ENCODE data around the gene PDP2. TPM values are rescaled to one million over a fixed set of nuclear protein-coding genes. Genes with fewer than 3 reads are reported as not detected.

Gene PDP2
- total RNA-seq, 1 experiment from 2014 or later = 28.4 TPM

DNA sequence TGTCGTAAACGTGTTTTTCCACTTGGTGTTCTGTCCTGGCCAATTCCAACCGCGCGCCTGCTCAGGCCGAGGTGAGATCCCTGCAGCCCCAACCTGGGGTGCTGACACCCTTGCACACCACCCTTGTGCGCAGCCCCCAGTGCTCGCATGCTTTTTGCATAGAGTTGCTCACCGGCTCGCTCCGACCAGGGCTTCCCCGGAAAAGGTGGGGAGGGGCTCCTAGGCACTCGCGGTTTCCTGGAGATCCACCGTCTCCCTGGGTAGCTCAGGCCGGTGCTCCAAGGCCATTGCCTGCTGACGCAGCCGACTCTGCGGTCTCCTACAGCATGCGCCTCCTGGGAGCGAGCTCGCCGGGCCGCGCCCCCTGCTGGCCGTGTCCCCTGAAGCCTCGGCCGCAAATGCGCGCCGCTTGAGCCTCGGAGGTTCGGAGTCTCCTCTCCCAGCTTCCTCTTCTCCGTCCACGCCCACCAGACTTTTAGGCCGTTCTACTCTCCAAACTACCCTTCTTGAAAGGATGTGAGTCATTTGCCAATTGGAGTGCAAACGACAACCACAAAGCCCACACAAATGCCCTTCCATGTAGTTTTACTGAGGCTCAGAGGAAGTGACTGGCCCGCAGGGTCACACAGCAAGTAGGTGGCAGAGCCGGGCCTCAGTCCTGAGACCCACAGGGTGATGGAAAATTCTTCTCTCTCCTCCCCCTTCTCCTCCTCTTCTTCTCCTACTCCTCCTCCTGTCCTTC lies 7.2 kb upstream of the PDP2 start:
- Mint-ChIP-seq H3K4me3 (peak overlapping the region; percentile 73), H3K9me3 (no peaks in the 10 kb centered on the region), H3K27ac (peak overlapping the region; percentile 89), H3K36me3 (no peaks in the 10 kb centered on the region), H3K4me1 (peaks cover 14% of the 10 kb centered on the region), H3K27me3 (ENCODE audit: low read depth) (peaks cover 10% of the 10 kb centered on the region)
- DNase-seq (ENCODE audit: low spot score) (peak; percentile 90), ATAC-seq (peak; percentile 91)
- POLR2A ChIA-PET = interaction anchor here (1.1 to 1.5 kb wide), 3 partner anchors 8 to 42 kb away, joined by 3 to 5 read pairs (median 4); partner anchors contain the start of gene NAE1
- CTCF ChIA-PET = interaction anchor here (0.6 to 3.7 kb wide), 41 partner anchors 8 to 467 kb away, joined by 3 to 74 read pairs (median 4); partner anchors contain the start of genes CA7, DYNC1LI2, NAE1 and PDP2
- peak; percentile 50; the same call in 1 of the 2 replicates for TF ChIP-seq CREM (CRISPR knock-in tag; IDR thresholded peaks at IDR 0.05)
- TF ChIP-seq ZNF219 (CRISPR knock-in tag; IDR thresholded peaks at IDR 0.05; ENCODE audit: borderline replicate concordance) = no peak
- peak; percentile 94 for TF ChIP-seq MAX (CRISPR knock-in tag; IDR thresholded peaks at IDR 0.05)
- TF ChIP-seq ZMAT4 (CRISPR knock-in tag; IDR thresholded peaks at IDR 0.05) = no peak
- TF ChIP-seq ETV6 (CRISPR knock-in tag; IDR thresholded peaks at IDR 0.05) = peak; percentile 31; the same call in 1 of the 2 replicates
- TF ChIP-seq, protein P1, sequence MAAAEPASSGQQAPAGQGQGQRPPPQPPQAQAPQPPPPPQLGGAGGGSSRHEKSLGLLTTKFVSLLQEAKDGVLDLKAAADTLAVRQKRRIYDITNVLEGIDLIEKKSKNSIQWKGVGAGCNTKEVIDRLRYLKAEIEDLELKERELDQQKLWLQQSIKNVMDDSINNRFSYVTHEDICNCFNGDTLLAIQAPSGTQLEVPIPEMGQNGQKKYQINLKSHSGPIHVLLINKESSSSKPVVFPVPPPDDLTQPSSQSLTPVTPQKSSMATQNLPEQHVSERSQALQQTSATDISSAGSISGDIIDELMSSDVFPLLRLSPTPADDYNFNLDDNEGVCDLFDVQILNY (CRISPR knock-in tag; IDR thresholded peaks at IDR 0.05) = peak; percentile 62; the same call in 1 of the 2 replicates
- no peak for TF ChIP-seq ZNF281 (CRISPR knock-in tag; IDR thresholded peaks at IDR 0.05)
- TF ChIP-seq ZBTB43 (CRISPR knock-in tag; IDR thresholded peaks at IDR 0.05) = no peak
- TF ChIP-seq ZNF263 (CRISPR knock-in tag; IDR thresholded peaks at IDR 0.05; ENCODE audit: low read depth) = peak; percentile 72
- peak; percentile 86 for TF ChIP-seq CTCF (IDR thresholded peaks at IDR 0.05)
- no peak for TF ChIP-seq KAT7 (CRISPR knock-in tag; IDR thresholded peaks at IDR 0.05; ENCODE audit: borderline replicate concordance)
- TF ChIP-seq, protein P2, sequence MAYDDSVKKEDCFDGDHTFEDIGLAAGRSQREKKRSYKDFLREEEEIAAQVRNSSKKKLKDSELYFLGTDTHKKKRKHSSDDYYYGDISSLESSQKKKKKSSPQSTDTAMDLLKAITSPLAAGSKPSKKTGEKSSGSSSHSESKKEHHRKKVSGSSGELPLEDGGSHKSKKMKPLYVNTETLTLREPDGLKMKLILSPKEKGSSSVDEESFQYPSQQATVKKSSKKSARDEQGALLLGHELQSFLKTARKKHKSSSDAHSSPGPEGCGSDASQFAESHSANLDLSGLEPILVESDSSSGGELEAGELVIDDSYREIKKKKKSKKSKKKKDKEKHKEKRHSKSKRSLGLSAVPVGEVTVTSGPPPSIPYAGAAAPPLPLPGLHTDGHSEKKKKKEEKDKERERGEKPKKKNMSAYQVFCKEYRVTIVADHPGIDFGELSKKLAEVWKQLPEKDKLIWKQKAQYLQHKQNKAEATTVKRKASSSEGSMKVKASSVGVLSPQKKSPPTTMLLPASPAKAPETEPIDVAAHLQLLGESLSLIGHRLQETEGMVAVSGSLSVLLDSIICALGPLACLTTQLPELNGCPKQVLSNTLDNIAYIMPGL (CRISPR knock-in tag; IDR thresholded peaks at IDR 0.05) = peak; percentile 96
- 0 out of 2 replicates have a peak, but pooled peaks have one; percentile 66 for TF ChIP-seq TEAD1 (CRISPR knock-in tag; IDR thresholded peaks at IDR 0.05)
- no peak for TF ChIP-seq IRF2 (CRISPR knock-in tag; IDR thresholded peaks at IDR 0.05; ENCODE audit: borderline replicate concordance, low read depth)
- TF ChIP-seq FOXP1 (CRISPR knock-in tag; IDR thresholded peaks at IDR 0.05; ENCODE audit: borderline replicate concordance) = peak; percentile 83; the same call in 1 of the 2 replicates
- peak; percentile 4; the same call in 1 of the 2 replicates for TF ChIP-seq ARID4B (CRISPR knock-in tag; IDR thresholded peaks at IDR 0.05; ENCODE audit: borderline replicate concordance)
- no peak; the same call in 1 of the 2 replicates for TF ChIP-seq GTF2I (CRISPR knock-in tag; conservative IDR thresholded peaks at IDR 0.05)
- TF ChIP-seq EMX1 (CRISPR knock-in tag; IDR thresholded peaks at IDR 0.05) = no peak
- no peak for TF ChIP-seq TP53 (CRISPR knock-in tag; IDR thresholded peaks at IDR 0.05)
- no peak for TF ChIP-seq HMGA2 (CRISPR knock-in tag; IDR thresholded peaks at IDR 0.05)
- TF ChIP-seq ZNF121 (CRISPR knock-in tag; IDR thresholded peaks at IDR 0.05) = no peak

All from WTC11 (cell line).